ENCODE results near the gene LRCH1.
"Not testable (repeated sequence)": the region's sequence is repeated elsewhere in the genome, so short reads cannot be mapped to it uniquely, and the experiment has no call there.

LRCH1 gene, protein sequence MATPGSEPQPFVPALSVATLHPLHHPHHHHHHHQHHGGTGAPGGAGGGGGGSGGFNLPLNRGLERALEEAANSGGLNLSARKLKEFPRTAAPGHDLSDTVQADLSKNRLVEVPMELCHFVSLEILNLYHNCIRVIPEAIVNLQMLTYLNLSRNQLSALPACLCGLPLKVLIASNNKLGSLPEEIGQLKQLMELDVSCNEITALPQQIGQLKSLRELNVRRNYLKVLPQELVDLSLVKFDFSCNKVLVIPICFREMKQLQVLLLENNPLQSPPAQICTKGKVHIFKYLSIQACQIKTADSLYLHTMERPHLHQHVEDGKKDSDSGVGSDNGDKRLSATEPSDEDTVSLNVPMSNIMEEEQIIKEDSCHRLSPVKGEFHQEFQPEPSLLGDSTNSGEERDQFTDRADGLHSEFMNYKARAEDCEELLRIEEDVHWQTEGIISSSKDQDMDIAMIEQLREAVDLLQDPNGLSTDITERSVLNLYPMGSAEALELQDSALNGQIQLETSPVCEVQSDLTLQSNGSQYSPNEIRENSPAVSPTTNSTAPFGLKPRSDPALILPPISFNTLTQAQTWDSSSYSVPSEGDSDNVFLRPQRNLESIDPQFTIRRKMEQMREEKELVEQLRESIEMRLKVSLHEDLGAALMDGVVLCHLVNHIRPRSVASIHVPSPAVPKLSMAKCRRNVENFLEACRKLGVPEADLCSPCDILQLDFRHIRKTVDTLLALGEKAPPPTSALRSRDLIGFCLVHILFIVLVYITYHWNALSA

DNA sequence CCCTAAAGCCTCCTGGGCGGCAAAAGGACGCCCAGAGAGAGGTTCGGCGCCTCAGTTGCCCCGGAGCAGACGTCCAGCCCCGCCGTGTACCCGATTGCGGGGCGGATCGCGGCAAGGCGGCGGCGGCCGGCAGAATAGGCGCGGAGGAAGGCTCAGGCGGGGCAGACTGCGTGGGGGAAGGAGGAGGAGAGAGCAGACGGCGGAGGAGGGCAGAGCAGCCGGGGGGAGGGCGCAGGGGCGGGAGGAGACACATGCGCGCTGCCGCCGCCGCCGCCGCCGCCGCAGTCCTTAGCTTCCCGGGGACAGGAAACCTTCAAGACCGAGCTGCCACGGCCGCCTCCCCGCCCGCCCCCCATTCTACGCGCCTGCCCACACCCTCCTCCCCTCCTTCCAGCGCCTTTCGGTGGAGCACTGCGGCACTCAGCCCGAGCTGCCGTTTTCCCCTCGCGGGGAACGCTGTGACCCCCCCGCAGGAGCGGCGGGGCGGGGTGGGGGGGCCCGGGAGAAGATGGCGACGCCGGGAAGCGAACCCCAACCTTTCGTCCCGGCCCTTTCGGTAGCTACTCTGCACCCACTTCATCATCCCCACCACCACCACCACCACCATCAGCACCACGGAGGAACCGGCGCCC, at the start of gene LRCH1:
LRCH1 (plus strand) TSS at position 282 of the 632 bp plus-strand sequence; CDS start at position 509, 227 bp downstream.
- H2AFZ ChIP-seq (ENCODE audit: low read depth, low read length), result peak within 1 kb of the TSS; percentile 90
- no peaks in the 10 kb centered on the region for H3K27me3 ChIP-seq (ENCODE audit: insufficient read depth, low read length)
- peaks cover 17% of the 10 kb centered on the region for H3K4me1 ChIP-seq (ENCODE audit: insufficient read depth, low read length)
- peak within 1 kb of the TSS; percentile 78 for H3K4me3 ChIP-seq (ENCODE audit: low read length)
- H3K9me3 ChIP-seq (ENCODE audit: low read length), result no peaks in the 10 kb centered on the region
- no peaks in the 10 kb centered on the region for H3K36me3 ChIP-seq (ENCODE audit: insufficient read depth, low read length)

DNA sequence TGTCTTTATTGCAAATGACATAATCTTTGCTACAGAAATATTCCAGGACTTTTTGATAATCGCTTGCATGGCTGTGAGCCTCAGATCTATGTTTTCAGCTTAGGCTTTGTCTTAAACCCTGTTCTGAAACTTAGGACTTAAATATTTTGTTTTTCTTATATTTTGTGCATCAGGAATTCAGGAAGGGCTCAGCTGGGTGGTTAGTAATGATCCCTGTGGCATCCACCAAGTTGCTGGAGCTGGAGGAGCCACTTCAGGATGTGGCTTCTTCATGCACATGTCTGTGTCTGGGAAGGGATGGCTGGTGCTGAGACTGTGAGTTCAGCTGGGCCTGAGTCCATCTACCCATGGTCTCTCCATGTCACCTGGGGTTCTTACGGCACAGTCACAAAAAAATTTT, 48.9 kb upstream of the LRCH1 start:
- Histone ChIP-seq H3K27me3 (ENCODE audit: insufficient read depth, low read length) (no peaks in the 10 kb centered on the region), H2AFZ (ENCODE audit: low read depth, low read length) (no peak overlapping the region), H3K4me1 (ENCODE audit: insufficient read depth, low read length) (no peaks in the 10 kb centered on the region), H3K4me3 (ENCODE audit: low read length) (no peak overlapping the region), H3K36me3 (ENCODE audit: insufficient read depth, low read length) (no peaks in the 10 kb centered on the region), H3K9me3 (ENCODE audit: low read length) (no peaks in the 10 kb centered on the region)

DNA sequence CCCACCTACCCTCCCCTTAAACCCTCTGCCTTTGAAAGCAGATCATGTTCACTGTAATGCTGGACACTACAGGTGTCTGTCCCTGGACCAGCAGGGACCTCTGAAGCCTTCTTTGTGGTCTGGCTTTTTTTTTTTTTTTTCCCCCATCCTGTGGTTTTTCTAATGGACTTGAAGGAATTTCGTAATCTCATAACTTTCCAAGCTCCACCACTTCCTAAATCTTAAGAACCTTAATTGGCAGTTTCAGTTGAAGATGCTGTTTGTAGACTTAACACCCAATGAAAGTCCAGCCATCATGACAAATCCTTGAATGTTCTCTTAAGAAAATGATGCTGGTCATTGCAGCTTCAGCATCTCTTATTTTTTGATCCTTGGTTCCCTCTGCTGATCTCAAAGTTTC, 45.0 kb upstream of the LRCH1 start:
- no peak overlapping the region for H2AFZ ChIP-seq (ENCODE audit: low read depth, low read length)
- no peak overlapping the region for H3K4me3 ChIP-seq (ENCODE audit: low read length)

DNA sequence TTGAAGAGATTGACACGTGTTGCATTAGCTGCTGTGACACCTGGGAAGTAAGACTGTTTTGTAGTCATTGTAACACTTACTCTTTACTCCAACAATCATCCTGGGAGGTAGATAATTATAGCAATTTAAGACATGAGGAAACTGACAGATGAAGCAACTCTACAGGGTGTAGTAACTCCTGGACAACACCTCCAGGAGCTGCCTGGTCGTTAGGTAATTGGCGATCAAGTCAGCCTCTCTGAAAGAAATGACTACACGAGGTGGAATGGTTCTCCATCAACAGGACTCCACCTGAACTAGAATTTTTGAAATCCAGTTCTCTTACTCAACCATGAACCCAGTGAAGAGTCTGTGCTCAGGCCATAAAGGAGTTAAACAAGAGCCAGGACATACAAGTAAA, 43.0 kb upstream of the LRCH1 start:
- peaks cover 2% of the 10 kb centered on the region for H3K9me3 ChIP-seq (ENCODE audit: low read length)
- H2AFZ ChIP-seq (ENCODE audit: low read depth, low read length), result no peak overlapping the region
- no peaks in the 10 kb centered on the region for H3K4me1 ChIP-seq (ENCODE audit: insufficient read depth, low read length)
- no peaks in the 10 kb centered on the region for H3K27me3 ChIP-seq (ENCODE audit: insufficient read depth, low read length)
- H3K4me3 ChIP-seq (ENCODE audit: low read length), result no peak overlapping the region
- H3K36me3 ChIP-seq (ENCODE audit: insufficient read depth, low read length), result no peaks in the 10 kb centered on the region

More for the DNA sequence above, 45.0 kb upstream of the LRCH1 start:
- Histone ChIP-seq H3K36me3 (ENCODE audit: insufficient read depth, low read length) (no peaks in the 10 kb centered on the region), H3K4me1 (ENCODE audit: insufficient read depth, low read length) (no peaks in the 10 kb centered on the region), H3K9me3 (ENCODE audit: low read length) (peaks cover 2% of the 10 kb centered on the region), H3K27me3 (ENCODE audit: insufficient read depth, low read length) (no peaks in the 10 kb centered on the region)

DNA sequence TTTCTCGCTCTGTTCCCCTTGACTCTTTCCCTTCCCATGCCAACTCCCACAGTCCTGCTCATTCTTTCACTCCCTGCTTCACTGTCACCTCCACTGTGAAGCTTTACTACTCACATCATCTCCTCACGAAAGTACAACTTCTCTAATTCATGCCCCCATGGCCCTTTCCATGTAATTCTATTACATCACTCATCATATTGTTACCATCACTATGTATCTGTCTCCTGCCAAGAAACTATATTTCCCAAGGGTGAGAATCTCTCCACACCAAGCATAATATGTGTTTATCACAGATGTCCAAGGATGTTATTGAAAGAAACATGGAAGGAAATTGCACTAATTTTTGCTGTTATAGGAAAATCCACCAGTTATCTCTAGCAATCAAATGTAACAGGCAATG, 37.2 kb upstream of the LRCH1 start:
- H3K9me3 ChIP-seq (ENCODE audit: low read length), result peaks cover 4% of the 10 kb centered on the region

DNA sequence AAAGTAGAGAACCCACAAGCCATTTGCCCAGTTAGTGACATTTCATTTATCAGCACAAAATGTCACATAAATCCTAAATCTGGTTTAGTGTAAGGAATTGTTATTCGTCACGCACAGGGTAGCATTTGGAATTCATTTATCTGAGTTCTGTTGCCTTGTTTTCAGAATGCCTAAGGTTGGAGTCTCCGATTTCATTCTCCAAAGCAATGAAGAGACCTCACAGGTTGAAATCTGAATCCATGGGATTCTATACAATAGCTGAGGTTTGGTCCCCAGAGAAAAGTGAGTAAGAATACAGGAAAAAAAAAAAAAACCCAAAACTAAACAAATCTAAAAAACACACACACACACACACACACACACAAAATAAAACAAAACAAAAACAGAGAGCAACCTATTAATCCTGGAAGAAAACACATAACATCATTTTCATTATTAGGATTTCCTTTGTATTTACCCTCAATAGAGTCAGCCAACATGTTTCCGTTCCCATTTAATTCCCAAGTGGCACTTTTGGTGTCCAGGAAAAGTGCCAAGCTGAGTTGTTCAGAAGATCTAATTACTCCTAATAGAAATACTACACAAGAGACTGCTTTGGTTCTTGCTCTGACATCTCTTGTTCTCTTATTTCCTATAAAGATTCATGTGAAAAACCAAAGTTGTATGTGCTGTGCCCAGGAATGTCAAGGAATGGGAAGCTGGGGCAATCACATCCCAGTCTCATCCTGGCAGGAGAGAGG, 36.2 kb upstream of the LRCH1 start:
- Histone ChIP-seq H3K4me3 (ENCODE audit: low read length) (no peak overlapping the region), H3K27me3 (ENCODE audit: insufficient read depth, low read length) (no peaks in the 10 kb centered on the region), H3K36me3 (ENCODE audit: insufficient read depth, low read length) (no peaks in the 10 kb centered on the region), H3K9me3 (ENCODE audit: low read length) (peaks cover 2% of the 10 kb centered on the region), H3K4me1 (ENCODE audit: insufficient read depth, low read length) (peaks cover 18% of the 10 kb centered on the region), H2AFZ (ENCODE audit: low read depth, low read length) (peak overlapping the region; percentile 43)

More for the DNA sequence above, 37.2 kb upstream of the LRCH1 start:
- Histone ChIP-seq H3K36me3 (ENCODE audit: insufficient read depth, low read length) (no peaks in the 10 kb centered on the region), H2AFZ (ENCODE audit: low read depth, low read length) (no peak overlapping the region), H3K4me1 (ENCODE audit: insufficient read depth, low read length) (peaks cover 18% of the 10 kb centered on the region), H3K4me3 (ENCODE audit: low read length) (no peak overlapping the region), H3K27me3 (ENCODE audit: insufficient read depth, low read length) (no peaks in the 10 kb centered on the region)

DNA sequence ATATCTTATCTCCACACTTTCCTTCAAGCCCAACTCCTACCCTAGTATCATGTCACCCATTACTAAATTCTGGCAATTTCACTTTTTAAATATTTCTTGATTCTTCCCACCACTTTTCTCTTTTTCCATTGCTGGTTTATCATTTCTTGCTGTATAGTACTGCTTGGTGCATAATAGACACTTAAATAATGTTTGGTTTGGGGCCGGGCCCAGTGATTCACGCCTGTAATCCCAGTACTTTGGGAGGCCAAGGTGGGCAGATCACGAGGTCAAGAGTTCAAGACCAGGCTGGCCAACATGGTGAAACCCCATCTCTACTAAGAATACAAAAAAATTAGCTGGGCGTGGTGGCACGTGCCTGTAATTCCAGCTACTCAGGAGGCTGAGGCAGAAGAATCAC, 35.2 kb upstream of the LRCH1 start:
- H3K36me3 ChIP-seq (ENCODE audit: insufficient read depth, low read length); H3K4me3 ChIP-seq (ENCODE audit: low read length); H3K9me3 ChIP-seq (ENCODE audit: low read length); H3K27me3 ChIP-seq (ENCODE audit: insufficient read depth, low read length); H2AFZ ChIP-seq (ENCODE audit: low read depth, low read length): not testable (repeated sequence)
- H3K4me1 ChIP-seq (ENCODE audit: insufficient read depth, low read length), result peaks cover 18% of the 10 kb centered on the region

DNA sequence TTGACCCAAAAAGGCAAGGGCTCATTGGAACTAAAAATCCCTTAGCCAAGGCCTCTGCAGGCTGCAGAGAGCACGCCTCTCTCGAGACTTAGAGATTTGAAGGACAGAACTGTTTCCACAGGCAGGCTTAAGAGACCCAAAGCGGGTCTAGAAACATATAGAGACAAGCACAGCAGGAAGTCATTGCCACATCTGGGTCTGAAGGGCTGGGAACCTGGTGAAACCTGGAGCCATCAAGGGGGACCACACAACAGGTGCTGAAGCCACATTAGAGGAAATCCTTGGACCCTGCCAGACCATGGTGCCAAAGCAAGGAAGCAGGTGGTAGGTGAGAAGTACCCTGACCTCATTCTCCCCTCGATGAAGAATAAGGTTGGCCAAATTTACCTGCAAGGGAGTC, 33.8 kb upstream of the LRCH1 start:
- Histone ChIP-seq H3K4me1 (ENCODE audit: insufficient read depth, low read length) (peaks cover 18% of the 10 kb centered on the region), H3K9me3 (ENCODE audit: low read length) (peaks cover 2% of the 10 kb centered on the region), H2AFZ (ENCODE audit: low read depth, low read length) (no peak overlapping the region), H3K36me3 (ENCODE audit: insufficient read depth, low read length) (no peaks in the 10 kb centered on the region), H3K4me3 (ENCODE audit: low read length) (no peak overlapping the region), H3K27me3 (ENCODE audit: insufficient read depth, low read length) (no peaks in the 10 kb centered on the region)

DNA sequence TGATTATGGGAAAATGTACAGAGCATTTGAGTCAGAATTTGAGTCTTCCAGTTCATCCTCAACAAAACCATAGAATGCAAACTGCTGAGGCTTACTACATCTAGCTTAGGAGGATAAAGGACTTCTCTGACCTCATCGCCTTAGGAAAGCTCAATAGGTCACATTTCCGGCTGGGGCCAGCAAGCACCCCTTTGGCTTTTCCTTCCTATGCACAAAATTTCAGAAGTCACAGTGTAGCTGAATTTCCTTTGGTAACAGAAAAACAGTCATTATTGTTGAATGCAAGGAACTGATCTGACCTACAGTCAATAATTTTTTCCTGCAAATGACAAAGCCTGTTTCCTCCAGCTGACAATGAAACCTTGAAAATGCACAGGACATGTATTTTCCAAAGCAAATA, 32.8 kb upstream of the LRCH1 start:
- H3K4me3 ChIP-seq (ENCODE audit: low read length), result no peak overlapping the region
- peaks cover 2% of the 10 kb centered on the region for H3K9me3 ChIP-seq (ENCODE audit: low read length)
- H3K36me3 ChIP-seq (ENCODE audit: insufficient read depth, low read length), result no peaks in the 10 kb centered on the region
- peaks cover 18% of the 10 kb centered on the region for H3K4me1 ChIP-seq (ENCODE audit: insufficient read depth, low read length)
- no peak overlapping the region for H2AFZ ChIP-seq (ENCODE audit: low read depth, low read length)
- H3K27me3 ChIP-seq (ENCODE audit: insufficient read depth, low read length), result no peaks in the 10 kb centered on the region

DNA sequence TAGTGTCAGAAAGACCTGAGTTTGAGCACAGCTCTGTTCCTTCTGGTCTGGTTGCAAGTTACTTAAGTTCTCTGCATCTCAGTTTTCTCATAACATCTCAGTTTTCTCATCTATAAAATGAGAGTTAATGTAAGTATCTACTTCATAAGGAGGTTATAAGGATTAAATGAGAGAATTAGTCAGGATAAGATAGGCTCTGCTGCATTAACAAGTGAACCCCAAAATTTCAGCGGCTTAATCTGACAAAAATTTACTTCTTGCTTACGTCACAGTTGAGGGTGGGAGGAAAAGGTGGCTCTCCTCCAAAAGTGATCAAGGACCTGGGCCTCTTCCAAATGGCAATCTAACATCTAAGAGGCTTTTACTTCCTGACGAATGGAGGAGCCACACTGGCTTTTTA, 31.5 kb upstream of the LRCH1 start:
- H3K9me3 ChIP-seq (ENCODE audit: low read length), result no peaks in the 10 kb centered on the region
- H3K4me3 ChIP-seq (ENCODE audit: low read length), result no peak overlapping the region
- H3K36me3 ChIP-seq (ENCODE audit: insufficient read depth, low read length), result no peaks in the 10 kb centered on the region
- no peaks in the 10 kb centered on the region for H3K27me3 ChIP-seq (ENCODE audit: insufficient read depth, low read length)
- H3K4me1 ChIP-seq (ENCODE audit: insufficient read depth, low read length), result peaks cover 17% of the 10 kb centered on the region
- no peak overlapping the region for H2AFZ ChIP-seq (ENCODE audit: low read depth, low read length)

DNA sequence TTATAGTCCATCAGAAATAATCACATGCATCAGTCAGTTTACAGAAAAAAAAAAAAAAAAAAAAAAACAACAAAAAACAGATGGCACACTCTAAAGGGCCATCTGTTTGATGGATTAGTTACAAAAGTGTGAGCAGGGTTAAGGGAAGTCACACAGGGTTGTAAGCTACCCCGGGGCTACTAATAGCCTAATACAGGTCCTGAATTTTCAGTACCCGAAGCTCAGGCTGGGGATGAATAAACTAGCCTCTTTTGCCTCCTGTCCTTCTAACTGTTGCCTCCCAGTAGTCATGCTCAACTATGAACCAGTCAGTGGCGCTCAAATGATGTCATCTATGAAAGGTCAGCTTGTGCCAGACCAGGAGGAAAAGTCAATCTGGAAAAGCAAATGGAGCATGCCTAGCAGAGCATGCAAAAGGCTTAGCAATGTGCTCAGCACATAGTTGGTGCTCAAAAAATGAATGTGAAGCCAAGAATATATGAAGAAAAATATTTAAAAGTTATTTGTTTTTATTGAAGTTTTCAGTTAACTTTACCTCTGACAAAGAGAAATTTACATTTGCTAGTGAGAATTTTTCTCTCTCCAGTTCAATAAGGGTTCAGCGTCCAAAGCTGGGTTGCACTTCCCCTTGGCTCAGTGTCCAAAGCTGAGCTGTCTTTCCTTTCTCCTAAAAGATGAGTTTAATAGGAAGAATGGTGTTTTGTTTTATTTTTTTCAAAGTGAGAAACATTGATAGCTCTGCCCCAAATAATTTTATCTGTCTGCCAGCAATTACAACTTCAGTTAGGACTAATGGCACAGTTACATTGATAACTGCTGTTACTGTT, 30.8 kb upstream of the LRCH1 start:
- peaks cover 10% of the 10 kb centered on the region for H3K4me1 ChIP-seq (ENCODE audit: insufficient read depth, low read length)
- no peaks in the 10 kb centered on the region for H3K9me3 ChIP-seq (ENCODE audit: low read length)
- no peaks in the 10 kb centered on the region for H3K27me3 ChIP-seq (ENCODE audit: insufficient read depth, low read length)
- no peak overlapping the region for H2AFZ ChIP-seq (ENCODE audit: low read depth, low read length)
- no peak overlapping the region for H3K4me3 ChIP-seq (ENCODE audit: low read length)
- H3K36me3 ChIP-seq (ENCODE audit: insufficient read depth, low read length), result no peaks in the 10 kb centered on the region

DNA sequence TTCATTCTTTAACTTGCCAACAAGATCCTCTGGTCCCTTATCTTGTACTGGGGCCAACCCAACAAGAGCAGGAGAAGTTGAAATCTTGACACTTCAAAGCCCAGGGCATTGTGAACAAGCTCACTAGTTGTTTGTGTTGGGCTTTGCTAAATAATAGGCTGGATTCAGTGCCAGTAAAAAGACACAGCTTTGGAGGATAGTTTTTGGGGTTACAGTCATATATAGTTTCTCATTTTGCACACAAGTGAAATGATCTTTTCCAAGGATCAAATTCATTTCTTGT, 30.3 kb upstream of the LRCH1 start:
- no peaks in the 10 kb centered on the region for H3K36me3 ChIP-seq (ENCODE audit: insufficient read depth, low read length)
- H3K27me3 ChIP-seq (ENCODE audit: insufficient read depth, low read length), result no peaks in the 10 kb centered on the region
- no peak overlapping the region for H2AFZ ChIP-seq (ENCODE audit: low read depth, low read length)
- no peak overlapping the region for H3K4me3 ChIP-seq (ENCODE audit: low read length)
- no peaks in the 10 kb centered on the region for H3K9me3 ChIP-seq (ENCODE audit: low read length)
- H3K4me1 ChIP-seq (ENCODE audit: insufficient read depth, low read length), result peaks cover 10% of the 10 kb centered on the region

Measured in neuron (in vitro differentiated cells).